Measurements from ENCODE around the gene RFFL. TPM values are rescaled to one million over a fixed set of nuclear protein-coding genes. Genes with fewer than 3 reads are reported as not detected.

The RFFL gene
- polyA plus RNA-seq, 1 donor from 2014 or later: 6.6 TPM

GRCh38 chr17:34974179-34974578, 89.3 kb downstream of the RFFL start:
- TF ChIP-seq TAF1 (IDR thresholded peaks at IDR 0.05; ENCODE audit: low read depth) (no peak), MXI1 (conservative IDR thresholded peaks at IDR 0.05; ENCODE audit: poor library complexity, severe bottlenecking) (no peak), EP300 (conservative IDR thresholded peaks at IDR 0.05; ENCODE audit: poor library complexity, severe bottlenecking) (no peak), EZH2 (IDR thresholded peaks at IDR 0.05; ENCODE audit: borderline replicate concordance, insufficient read depth, low read length, poor library complexity, severe bottlenecking) (no peak), CTCF (IDR thresholded peaks at IDR 0.05; ENCODE audit: poor library complexity, severe bottlenecking) (no peak), REST (IDR thresholded peaks at IDR 0.05; ENCODE audit: borderline replicate concordance) (no peak), RAD21 (conservative IDR thresholded peaks at IDR 0.05) (no peak), POLR2AphosphoS5 (IDR thresholded peaks at IDR 0.05) (no peak), SMC3 (conservative IDR thresholded peaks at IDR 0.05; ENCODE audit: poor library complexity) (no peak)
- no peak overlapping the region for H3K4me2 ChIP-seq (ENCODE audit: low read length)
- no peak overlapping the region for H3K27ac ChIP-seq (ENCODE audit: low read length)
- no peaks in the 10 kb centered on the region for H4K20me1 ChIP-seq (ENCODE audit: insufficient read depth)
- no peak overlapping the region for H3K4me3 ChIP-seq (ENCODE audit: low read length)
- H3K9ac ChIP-seq (ENCODE audit: low read length): no peak overlapping the region
- no peaks in the 10 kb centered on the region for H3K79me2 ChIP-seq (replicated peaks; ENCODE audit: insufficient read depth, low read length)
- no peaks in the 10 kb centered on the region for H3K9me2 ChIP-seq (ENCODE audit: insufficient read depth, low read length)
- no peak overlapping the region for H2AFZ ChIP-seq (ENCODE audit: low read depth, low read length)
- H3K36me3 ChIP-seq (ENCODE audit: insufficient read depth, low read length): no peaks in the 10 kb centered on the region
- no peaks in the 10 kb centered on the region for H3F3A ChIP-seq (ENCODE audit: insufficient read depth, low read length, poor library complexity, severe bottlenecking)
- no peaks in the 10 kb centered on the region for H3K9me3 ChIP-seq (ENCODE audit: low read length)
- no peaks in the 10 kb centered on the region for H3K27me3 ChIP-seq (ENCODE audit: insufficient read depth, low read depth, low read length)

- peak within 1 kb of the TSS; percentile 97 for H3K4me2 ChIP-seq (ENCODE audit: low read length)
- peak within 1 kb of the TSS; percentile 99 for H3K27ac ChIP-seq (ENCODE audit: low read length)
Measured at GRCh38 chr17:34961093-34961911, 102.2 kb downstream of the RFFL start, which contains the start of the genes CCT6B and ZNF830. Gene CCT6B (minus strand): TSS chr17:34961460. CDS start chr17:34961393, 67 bp downstream. Gene ZNF830 (plus strand): TSS chr17:34961540. CDS start chr17:34961567, 27 bp downstream.

More at GRCh38 chr17:34961093-34961911, 102.2 kb downstream of the RFFL start, which contains the start of the genes CCT6B and ZNF830:
- TF ChIP-seq TAF1 (IDR thresholded peaks at IDR 0.05; ENCODE audit: low read depth) (peak; percentile 94), REST (IDR thresholded peaks at IDR 0.05; ENCODE audit: borderline replicate concordance) (peak; percentile 91), EP300 (conservative IDR thresholded peaks at IDR 0.05; ENCODE audit: poor library complexity, severe bottlenecking) (peak; percentile 72), EZH2 (IDR thresholded peaks at IDR 0.05; ENCODE audit: borderline replicate concordance, insufficient read depth, low read length, poor library complexity, severe bottlenecking) (no peak), SMC3 (conservative IDR thresholded peaks at IDR 0.05; ENCODE audit: poor library complexity) (peak; percentile 65), MXI1 (conservative IDR thresholded peaks at IDR 0.05; ENCODE audit: poor library complexity, severe bottlenecking) (peak; percentile 87), RAD21 (conservative IDR thresholded peaks at IDR 0.05) (peak; percentile 58), POLR2AphosphoS5 (IDR thresholded peaks at IDR 0.05) (peak; percentile 94), CTCF (IDR thresholded peaks at IDR 0.05; ENCODE audit: poor library complexity, severe bottlenecking) (peak; percentile 36)
- no peaks in the 10 kb centered on the region for H4K20me1 ChIP-seq (ENCODE audit: insufficient read depth)
- H3K9me2 ChIP-seq (ENCODE audit: insufficient read depth, low read length): no peaks in the 10 kb centered on the region
- H3K36me3 ChIP-seq (ENCODE audit: insufficient read depth, low read length): no peaks in the 10 kb centered on the region
- peaks cover 20% of the 10 kb centered on the region for H3K79me2 ChIP-seq (replicated peaks; ENCODE audit: insufficient read depth, low read length)
- H3F3A ChIP-seq (ENCODE audit: insufficient read depth, low read length, poor library complexity, severe bottlenecking): no peaks in the 10 kb centered on the region
- no peaks in the 10 kb centered on the region for H3K9me3 ChIP-seq (ENCODE audit: low read length)
- H3K27me3 ChIP-seq (ENCODE audit: insufficient read depth, low read depth, low read length): no peaks in the 10 kb centered on the region
- H3K9ac ChIP-seq (ENCODE audit: low read length): peak within 1 kb of the TSS; percentile 97
- peak within 1 kb of the TSS; percentile 74 for H3K4me3 ChIP-seq (ENCODE audit: low read length)
- H2AFZ ChIP-seq (ENCODE audit: low read depth, low read length): peak within 1 kb of the TSS; percentile 98

Data from neural cell (in vitro differentiated cells).